ENCODE results near the gene ENGASE.
"Not testable (repeated sequence)": the region's sequence is repeated elsewhere in the genome, so short reads cannot be mapped to it uniquely, and the experiment has no call there.

ENGASE gene

DNA sequence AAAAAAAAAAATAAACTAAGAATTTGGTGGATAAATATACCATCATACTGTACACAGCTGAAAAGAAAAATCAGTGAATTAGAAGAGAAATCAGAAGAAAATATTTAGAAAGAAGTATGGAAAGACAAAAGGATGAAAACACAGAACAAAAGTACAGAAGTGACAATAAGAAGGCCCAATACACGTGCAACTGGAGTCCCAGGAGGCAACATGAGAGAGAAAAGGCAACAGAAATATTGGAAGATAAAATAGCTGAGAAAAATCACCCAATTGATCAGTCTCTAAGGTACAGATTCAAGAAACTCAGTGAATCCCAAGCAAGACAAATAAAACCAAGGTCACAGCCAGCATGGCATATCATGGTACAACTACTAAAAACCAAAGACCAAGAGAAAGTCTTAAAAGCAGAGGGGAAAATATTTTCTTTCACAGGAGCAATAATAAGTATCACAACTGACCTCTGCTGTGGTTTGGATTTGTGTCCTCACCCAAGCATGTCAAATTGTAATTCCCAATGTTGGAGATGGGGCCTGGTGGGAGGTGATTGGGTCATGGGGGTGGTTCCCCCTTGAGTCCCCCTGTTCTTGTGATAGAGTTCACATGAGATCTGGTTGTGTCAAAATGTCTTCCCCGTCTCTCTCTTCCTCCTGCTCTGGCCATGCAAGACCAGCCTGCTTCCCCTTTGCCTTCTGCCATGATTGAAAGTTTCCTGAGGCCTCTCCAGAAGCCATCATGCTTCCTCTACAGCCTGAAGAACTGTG, 20.2 kb upstream of the ENGASE start:
- no peak for DNase-seq

DNA sequence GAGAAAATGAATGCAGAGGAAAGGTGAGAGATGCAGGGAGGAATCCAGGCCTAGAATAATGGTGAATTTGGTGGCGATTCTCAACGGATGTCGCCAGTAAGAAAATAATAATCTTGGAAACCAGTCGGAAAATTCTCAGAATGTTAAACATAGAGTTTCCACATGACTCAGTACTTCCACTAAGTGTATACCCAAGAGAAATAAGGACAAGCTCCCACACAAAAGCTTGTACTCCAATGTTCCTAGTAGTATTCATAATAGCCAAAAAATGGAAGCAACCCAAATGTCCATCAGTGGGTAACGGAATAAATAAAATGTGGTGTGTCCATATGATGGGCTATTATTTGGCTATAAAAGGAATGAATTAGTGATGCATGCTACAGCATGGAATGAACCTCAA, 19.4 kb upstream of the ENGASE start:
- no peak for DNase-seq

DNA sequence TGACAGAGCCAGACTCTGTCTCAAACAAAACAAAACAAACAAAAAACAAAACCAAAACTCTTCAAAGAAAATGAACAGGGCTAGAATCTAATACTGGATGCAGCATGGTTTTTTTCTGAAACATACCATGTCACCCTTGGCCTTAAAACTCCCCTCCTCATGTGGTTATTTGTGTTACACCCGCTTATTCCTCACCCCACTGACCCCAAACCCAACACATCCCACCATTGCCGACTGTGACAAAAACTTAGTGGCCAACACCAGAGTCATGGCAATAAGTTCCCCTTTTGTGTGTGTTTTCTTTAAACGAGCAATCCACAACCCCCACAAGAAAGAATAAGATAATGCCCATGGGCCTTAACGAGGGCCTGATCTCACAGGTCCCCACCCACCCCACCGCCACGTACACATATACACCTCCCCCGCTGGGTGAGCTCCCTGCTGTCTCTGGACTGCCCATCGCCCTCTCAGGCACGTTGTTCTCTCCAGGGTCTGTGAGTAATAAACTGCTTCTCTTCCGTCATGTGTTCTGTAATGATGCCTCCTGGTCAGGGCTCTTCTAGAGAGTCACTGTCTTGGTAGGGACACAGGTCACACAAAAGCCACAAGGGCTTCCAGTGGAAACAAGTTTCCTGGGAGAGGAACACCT, 16.8 kb upstream of the ENGASE start:
- no peak for DNase-seq

DNA sequence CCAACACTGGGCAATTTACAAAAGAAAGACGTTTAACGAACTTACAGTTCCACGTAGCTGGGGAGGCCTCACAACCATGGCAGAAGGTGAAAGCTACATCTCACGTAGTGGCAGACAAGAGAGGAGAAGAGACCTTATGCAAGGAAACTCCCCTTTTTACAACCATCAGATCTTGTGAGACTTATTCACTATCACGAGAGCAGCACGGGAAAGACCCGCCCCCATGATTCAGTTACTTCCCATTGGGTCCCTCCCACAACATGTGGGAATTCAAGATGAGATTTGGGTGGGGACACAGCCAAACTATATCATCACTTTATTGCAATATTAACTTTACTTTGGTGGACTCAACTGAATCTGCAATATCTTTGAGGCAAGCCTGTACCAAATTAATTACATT, 11.9 kb upstream of the ENGASE start:
- DNase-seq, result no peak

DNA sequence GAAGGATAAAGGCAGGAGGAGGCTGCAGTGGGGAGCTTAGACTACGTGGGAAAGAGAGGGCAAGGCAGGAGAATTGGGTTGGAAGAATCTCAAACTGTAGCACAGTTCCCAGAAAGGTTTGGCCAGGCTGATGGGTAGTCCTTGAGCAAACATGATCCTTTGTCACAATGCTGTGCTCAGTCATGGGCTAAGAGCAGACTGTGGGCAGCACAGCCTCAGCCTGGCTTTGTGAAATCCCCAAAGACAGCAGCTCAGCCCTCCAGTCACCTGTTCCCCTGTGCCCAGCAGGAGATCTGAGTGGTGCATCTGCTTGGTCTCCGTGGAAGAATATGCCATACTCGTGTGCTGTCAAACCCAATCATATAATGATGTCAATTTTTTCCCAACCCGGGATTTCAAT, 10.6 kb upstream of the ENGASE start:
- DNase-seq, result no peak

DNA sequence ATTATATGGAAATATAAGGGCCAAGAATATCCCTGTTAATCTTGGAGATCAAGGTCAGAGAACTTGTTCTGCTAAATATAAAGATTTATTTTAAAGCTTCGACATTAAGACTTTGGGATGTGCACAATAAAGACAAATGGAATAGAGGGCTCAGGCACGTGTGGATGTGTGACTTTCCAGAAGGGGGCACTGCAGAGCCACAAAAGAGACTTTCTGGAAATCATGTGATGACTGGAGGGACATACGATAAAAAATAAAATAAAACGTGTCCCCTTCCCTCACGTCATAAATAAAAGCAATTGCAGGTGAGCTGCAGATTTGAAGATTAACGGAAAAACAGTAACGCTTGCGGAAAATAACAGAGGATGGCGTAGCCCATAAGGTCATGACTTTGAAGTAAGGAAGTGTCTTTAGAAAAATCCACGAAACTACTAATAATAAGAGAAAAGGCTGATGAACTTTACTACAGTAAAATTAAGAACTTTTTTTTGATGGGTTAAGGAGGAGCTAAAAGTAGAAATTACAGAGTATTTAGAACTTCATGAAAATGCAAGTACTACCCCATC, 9.4 kb upstream of the ENGASE start:
- no peak for DNase-seq

DNA sequence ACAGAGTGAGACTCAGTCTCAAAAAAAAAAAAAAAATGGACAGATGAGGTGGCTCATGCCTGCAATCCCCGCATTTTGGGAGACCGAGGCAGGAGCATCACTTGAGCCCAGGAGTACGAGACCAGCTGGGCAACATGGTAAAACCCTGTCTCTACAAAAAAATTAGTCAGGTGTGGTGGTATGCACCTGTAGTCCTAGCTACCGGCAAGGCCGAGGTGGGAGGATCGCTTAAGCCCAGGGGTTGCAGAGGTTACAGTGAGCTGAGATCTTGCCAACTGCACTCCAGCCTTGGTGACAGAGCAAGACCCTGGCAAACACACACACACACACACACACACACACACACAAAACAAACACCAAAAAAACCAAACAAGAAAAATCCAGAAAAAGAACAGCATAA, 7.7 kb upstream of the ENGASE start:
- no peak for DNase-seq

DNA sequence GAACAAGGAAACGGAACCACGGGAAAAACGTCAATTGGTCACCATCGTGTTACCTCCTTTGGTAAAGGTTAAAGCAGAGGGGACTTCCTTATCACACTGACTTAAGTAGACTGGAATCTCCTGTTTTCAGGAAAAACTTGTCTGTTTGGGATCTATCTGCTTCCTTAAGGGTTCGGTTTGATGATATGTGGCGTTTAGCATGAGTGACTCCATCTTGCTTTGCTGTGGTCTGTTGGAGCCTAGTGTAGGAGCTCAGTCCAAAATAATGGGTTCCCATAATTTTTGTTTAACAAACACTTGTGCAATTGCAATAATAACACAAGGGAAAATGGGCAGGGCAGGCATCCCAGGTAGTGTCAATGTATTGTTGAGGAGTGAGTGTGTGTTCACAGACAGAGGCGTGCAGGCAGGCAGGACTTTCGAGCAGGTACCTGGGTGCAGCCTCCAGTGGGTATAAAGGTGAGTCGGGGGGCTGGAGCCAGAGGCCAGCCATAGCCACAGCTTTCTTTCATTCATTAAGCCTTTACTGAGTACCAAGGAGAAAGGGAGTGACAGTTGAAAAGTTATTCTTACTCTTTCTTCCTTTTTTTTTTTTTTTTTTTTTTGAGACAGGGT, 4.3 kb upstream of the ENGASE start:
- DNase-seq, result no peak

DNA sequence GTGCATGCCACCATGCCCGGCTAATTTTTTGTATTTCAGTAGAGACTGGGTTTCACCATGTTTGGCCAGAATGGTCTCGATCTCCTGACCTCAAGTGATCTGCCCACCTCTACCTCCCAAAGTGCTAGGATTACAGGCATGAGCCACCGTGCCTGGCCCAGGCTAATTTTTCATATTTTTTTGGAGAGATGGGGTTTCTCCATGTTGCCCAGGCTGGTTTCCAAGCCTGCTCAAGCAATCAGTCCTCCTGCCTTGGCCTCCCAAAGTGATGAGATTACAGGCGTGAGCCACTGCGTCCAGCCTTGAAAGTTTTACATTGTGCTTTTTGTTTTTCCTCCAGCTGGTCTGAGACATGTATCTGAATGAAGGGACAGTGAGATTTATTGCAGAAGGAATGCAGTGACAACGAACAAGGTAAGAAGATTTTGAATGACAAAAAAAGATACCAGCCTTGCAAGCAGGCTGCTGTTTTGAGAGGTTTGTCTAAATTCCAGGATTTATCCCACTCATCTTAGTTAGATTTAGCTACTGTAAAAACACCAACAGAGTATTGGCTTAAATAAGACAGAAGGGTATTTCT, 3.4 kb upstream of the ENGASE start:
- no peak for DNase-seq

DNA sequence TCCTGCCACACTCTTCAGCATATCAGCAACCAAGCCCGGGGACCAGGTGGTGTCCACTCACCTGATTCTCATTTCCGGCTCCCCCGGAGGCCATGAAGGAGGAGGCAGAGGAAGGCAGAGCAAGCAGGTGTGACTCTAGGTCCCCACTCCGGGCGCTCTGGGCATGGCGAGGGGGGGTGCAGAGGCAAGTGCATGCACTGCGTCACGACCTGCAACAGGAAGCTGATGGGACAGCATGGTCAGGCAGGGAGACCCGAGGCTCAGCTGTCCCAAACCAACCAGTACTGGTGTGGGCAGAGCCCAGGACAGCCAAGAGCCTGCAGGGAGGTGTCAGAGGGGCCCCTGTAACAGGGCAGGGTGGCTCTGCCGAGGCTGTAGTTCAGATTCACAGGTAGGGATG, 2.1 kb upstream of the ENGASE start:
- DNase-seq, result no peak

DNA sequence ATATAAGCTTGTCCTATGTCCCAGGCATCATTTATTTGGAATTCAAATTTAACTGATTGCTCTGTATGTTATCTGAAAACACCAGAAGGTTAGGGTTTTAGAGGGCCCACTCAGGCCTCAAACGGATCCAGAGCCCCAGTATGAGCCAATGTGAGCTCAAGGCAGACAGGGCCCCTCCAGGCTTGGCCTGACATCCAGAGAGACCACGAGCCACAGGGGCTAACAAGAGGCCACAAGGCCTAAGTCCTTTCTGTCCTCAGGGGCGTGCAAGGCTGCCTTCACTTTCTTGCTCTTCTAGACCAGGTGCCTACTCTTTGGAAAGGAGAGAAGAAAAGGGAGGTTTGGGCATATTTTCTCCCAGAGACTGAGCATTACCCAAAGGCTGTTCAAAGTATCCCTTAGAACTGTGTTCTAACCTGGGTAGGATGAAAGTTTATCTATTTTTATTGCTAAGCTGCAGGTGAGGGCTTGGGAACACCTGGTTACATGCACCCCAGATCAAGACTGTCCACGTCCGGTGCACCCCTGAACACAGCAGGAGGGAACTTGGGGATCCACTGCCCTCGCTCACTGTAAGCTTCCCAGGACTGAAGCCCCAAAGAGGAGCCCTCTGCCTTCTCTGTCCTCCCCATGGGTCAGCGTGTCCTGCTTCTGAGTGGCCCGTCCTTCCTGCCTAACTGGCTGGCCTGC, 1.5 kb upstream of the ENGASE start:
- DNase-seq, result no peak

DNA sequence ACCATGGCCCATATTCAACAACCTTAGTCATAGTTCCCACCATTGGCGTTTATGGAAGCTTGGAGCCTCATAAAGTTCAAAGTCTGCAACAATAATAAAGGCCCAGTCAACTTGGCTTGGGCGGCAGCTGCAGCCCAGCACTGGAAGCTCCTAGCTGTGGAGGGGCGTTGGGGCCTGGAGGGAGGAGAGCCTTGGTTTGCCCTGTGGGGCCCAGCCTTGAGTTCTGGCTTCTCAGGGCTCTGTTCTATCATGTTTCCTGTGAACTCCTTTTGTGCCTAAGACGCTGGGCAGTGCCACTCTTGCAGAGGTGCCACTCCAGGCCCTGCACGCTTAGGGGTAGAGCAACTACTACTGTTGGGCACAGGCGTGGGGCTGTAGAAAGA, 927 bp upstream of the ENGASE start:
- no peak for DNase-seq

DNA sequence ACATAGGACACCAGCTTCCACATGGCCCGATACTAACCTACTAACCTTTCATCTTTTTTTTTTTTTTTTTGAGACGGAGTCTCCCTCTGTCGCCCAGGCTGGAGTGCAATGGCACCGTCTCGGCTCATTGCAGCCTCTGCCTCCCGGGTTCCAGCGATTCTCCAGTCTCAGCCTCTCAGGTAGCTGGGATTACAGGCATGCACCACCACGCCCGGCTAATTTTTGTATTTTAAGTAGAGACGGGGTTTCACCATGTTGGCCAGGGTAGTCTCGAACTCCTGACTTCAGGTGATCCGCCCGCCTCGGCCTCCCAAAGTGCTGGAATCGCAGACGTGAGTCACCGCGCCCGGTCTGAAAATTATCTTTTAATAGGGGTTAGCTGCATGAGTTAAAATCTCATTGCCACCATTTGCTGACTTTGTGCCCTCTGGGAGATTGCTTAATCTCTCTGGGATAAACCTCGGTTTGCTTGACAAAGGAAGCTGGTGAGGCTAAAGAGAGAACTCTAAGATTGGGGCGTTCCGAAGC, 439 bp upstream of the ENGASE start:
- not testable (repeated sequence) for DNase-seq

DNA sequence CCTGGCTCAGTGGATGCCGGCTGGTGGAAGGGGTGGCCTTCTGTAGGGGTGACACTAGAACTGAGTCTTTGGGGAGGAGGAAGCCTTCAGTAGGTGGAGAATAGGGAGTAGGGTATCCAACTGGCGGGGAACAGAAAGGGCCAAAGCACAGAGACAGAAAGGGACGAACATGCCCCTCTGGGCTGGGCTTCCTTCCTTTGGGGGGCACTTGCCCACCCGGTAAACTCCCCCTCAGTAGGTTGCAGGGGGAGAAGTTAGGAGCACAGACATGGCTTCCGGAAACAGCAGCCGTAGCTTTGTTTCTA, 774 bp downstream of the ENGASE start:
- no peak for DNase-seq

DNA sequence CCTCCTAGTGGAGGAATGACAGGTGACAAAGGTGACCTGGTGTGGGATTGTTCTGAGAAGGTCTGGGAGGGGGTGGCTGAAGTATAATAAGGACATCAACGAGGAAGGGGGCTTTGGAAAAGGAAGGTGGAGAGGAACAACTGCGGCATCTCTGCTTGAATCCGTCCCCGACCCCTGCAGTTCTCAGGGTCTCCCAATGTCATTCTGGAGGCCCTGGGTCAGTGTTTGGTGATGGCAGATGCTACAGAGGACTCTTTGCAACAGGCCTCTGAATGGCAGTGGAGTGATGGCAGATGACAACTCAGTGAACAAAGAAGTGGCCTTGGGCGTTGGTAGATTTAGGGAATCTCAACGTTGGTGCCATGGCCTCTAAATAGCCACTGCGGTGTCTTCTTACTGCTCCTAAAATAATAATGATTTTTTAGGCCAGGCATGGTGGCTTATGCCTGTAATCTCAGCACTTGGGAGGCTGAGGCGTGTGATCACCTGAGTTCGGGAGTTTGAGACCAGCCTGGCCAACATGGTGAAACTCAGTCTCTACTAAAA, 1.3 kb downstream of the ENGASE start:
- DNase-seq, result no peak

DNA sequence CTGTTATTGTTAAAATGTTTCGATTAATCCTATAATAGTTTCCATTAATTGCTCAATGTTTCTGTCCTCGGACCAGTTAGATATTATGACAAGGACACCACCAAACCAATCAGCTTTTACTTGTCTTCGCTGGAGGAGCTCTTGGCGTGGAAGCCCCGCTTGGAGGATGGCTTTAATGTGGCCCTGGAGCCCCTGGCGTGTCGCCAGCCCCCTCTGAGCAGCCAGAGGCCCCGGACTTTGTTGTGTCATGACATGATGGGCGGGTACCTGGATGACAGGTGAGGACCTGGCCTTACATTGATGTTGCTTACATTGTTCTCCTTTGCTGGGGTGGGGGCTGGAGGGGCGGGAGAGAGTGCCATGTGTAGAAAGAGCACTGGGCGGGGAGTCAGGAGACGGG, 3.0 kb downstream of the ENGASE start:
- no peak for DNase-seq

DNA sequence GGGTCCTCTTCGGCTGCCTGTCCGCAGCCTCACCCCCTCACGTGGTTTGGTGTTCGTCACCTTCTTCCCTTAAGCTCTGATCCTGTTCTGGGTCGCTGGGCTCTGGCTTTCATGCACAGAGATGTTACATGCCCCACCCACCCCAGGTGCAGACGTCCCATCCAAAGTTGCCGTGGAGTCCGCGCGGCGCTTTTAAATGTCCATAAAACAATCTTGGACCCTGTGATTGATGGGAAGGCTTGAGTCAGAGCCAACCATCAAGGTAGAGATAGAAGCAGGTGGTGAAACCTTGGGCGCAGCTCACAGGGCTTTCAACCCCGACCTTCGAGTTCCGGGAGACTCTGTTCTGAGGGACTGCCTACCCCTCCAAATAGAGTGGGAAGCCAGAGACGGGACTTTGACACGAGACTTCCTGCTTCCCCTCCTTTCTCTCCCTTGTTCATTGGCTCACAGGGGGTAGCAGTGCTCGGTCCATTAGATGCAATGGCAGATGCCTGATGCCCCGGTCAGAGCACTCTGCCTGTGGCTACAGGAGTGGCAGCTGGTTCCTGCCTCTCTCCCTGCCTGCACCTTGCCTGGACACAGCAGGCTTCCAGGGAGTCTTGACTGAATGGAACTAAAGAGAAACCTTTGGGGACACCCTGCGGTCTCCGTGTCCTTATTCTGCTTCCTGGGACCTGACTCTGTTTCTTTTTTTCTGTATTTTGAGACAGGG, 4.0 kb downstream of the ENGASE start:
- DNase-seq, result no peak

DNA sequence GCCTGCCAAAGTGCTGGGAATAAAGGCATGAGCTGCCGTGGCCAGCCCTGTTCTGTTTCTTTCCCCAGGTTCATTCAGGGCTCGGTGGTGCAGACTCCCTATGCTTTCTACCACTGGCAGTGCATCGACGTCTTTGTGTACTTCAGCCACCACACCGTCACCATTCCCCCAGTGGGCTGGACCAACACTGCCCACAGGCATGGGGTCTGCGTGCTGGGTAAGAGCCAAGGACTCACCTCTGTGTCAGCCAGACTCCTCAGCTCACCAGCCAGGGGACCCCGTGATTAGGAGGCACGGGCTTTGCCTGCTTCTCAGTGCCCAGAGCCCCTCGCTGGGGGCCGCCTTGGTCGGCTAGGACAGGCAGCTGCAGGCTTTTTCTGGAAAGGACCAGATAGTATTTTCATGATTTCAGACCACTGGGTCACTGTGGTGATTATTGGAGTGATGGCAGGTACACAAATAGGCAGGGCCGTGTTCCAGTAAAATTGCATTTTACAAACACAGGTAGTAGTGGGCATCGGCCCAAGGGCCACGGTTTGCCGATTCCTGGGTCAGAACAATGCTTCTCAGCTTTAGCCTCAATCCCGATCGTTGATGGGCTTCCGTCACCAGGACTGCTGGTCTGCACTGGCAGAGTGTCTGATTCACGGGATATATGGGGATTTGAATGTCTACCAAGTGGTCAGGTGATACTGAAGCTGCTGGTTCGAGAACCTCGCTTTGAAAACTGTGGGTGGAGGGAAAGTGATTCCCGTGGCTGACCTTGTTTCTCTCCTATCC, 5.0 kb downstream of the ENGASE start:
- DNase-seq, result no peak

DNA sequence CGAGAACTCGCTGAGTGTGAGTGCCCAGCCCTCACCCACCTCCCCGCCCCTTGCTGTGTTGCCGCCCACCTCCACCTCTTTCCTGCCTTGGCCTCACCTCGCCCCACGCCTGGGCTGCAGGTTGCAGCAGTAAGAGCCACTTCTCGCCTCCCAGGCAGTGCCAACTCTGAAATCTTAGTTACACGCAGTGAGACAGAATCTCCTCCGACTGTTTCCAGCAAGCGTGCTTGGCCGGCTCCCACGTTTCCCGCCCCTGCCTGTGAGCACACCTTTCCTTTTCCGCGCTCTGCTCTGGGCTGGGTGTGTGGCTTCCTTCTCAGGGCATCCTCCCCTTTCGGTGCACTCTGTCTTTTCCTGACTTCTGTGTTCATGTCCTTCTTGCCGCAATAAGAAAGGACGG, 5.7 kb downstream of the ENGASE start:
- DNase-seq, result no peak

DNA sequence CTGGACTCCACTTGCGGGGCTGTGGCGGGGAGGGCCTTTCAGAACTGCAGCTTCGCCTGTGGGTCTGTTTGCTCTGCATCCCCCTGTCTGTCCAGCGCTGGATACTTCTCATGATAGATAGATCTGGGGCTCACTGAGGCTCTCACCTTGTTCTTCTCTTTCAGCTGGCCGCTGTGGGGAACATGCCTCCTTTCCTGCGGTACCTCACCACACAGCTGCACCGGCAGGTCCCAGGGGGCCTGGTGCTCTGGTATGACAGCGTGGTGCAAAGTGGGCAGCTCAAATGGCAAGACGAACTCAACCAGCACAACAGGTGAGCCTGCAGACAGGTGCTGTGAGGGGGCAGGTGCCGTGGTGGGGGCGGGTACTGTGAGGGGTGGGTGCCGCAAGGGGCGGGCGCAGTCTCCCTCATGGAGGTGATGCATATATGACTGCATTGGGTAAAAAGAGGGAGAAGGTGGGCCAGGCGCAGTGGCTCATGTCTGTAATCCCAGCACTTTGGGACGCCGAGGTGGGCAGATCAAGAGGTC, 6.2 kb downstream of the ENGASE start:
- DNase-seq, result no peak

Data from GDM1 (cell line).